ENCODE data around the gene RPL22L1. TPM values are rescaled to one million over a fixed set of nuclear protein-coding genes. Genes with fewer than 3 reads are reported as not detected.
A peak's percentile ranks its signal among the peaks of the same experiment; 100 is the strongest.

Gene RPL22L1
- total and polyA plus RNA-seq, 2 of the 4 experiments (the other 2 are of a cell fraction): 37.1 to 92.0 TPM

DNA sequence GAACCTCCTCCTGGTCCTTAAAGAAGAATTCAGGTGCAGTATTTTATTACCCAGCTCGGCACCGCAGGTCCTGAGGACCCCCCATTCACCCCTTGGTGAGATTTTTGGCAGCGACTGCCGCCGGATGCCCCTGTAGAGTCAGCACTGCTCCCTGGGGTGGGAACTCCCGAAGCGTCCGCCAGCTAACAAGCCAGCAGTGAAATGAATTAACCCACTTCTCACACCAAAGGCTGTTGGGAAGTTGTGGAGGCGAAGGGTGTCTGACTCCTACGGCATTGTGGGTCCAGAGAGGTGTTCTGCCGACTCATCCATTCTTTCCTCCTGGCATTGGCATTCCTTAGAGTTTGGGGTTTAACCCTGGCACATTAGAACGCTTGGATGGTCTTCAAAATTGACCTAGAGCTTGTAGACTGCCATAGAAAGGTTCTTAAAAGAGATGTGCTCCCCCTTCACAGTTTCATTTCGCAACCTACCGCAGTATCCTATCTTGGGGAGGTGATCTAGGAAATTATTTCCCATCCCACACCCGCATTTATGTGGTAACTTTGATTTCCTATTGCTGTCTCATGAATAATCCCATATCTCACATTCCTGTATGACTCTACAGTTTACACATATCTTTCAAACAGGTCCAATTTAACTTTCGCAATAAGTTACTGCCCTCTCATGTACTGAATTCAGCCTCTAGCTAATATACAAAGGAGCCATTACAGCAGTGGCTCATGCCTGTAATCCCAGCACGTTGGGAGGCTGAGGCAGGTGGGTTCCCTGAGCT is 39.3 kb upstream of the RPL22L1 start:
- no TSS peak for BruUV-seq (replicated peaks)
- Histone ChIP-seq H3K56ac (ENCODE audit: extremely low read depth, insufficient read depth, low read length) (no peak overlapping the region; the same call in 1 of the 2 replicates), H3K4me3 (ENCODE audit: insufficient read depth, low read depth, low read length) (no peak overlapping the region), H3K36me3 (ENCODE audit: control insufficient read depth, insufficient read depth, low read length) (no peaks in the 10 kb centered on the region), H2BK15ac (ENCODE audit: low read depth, low read length) (peak overlapping the region; percentile 59), H3K4ac (ENCODE audit: low read depth, low read length) (peak overlapping the region; percentile 85), H3K9me1 (ENCODE audit: insufficient read depth, low read length) (0 out of 2 replicates have a peak, but pooled peaks cover 3% of the 10 kb centered on the region), H2BK20ac (ENCODE audit: low read depth, low read length) (peak overlapping the region; percentile 89), H3K27me3 (ENCODE audit: control insufficient read depth, insufficient read depth, low read length) (no peaks in the 10 kb centered on the region), H2AK5ac (ENCODE audit: low read depth, low read length) (peak overlapping the region; percentile 85), H4K91ac (ENCODE audit: insufficient read depth, low read depth, low read length) (0 out of 2 replicates have a peak overlapping the region, but pooled peaks have one; percentile 63), H2BK5ac (ENCODE audit: low read depth, low read length, poor library complexity, severe bottlenecking) (peak overlapping the region; percentile 92), H3K27ac (ENCODE audit: insufficient read depth, low read length) (peak overlapping the region; percentile 81), H2AK9ac (replicated peaks; ENCODE audit: low read depth, low read length, poor library complexity) (peak overlapping the region; percentile 79), H3K9me3 (ENCODE audit: control insufficient read depth, insufficient read depth, low read length) (peaks cover 7% of the 10 kb centered on the region), H3K79me1 (ENCODE audit: low read depth in 1 of 2, low read length in 2 of 2) (peaks cover 9 to 12% of the 10 kb centered on the region in 2 experiments), H3K4me2 (ENCODE audit: low read depth, low read length) (peak overlapping the region; percentile 29; the same call in 1 of the 2 replicates), H3K23ac (ENCODE audit: low read depth, low read length) (peak overlapping the region; percentile 54; the same call in 1 of the 2 replicates), H3K4me1 (ENCODE audit: control insufficient read depth, insufficient read depth, low read length) (peaks cover 7% of the 10 kb centered on the region), H2AFZ (replicated peaks; ENCODE audit: low read length, poor library complexity) (peak overlapping the region; percentile 93), H3K9ac (ENCODE audit: low read depth, low read length) (no peak overlapping the region), H4K5ac (ENCODE audit: low read depth, low read length) (peak overlapping the region; percentile 31), H4K8ac (ENCODE audit: low read depth in 2 of 2, low read length in 2 of 2) (peak overlapping the region; percentile 57 to 88), H3K18ac (ENCODE audit: low read depth, low read length) (peak overlapping the region; percentile 68), H3K14ac (replicated peaks; ENCODE audit: low read depth, low read length) (peak overlapping the region; percentile 46; the same call in 1 of the 2 replicates), H2BK120ac (ENCODE audit: low read depth, low read length) (peak overlapping the region; percentile 90), H4K20me1 (ENCODE audit: insufficient read depth, low read length) (peaks cover 3% of the 10 kb centered on the region; the same call in 1 of the 2 replicates)
- DNase-seq: peak; percentile 97
- peak; percentile 36 for ATAC-seq (ENCODE audit: low read depth)
- CTCF ChIA-PET: interaction anchor here (0.6 to 1.0 kb wide), 2 partner anchors 44 to 514 kb away, joined by 3 read pairs; no protein-coding TSS in a partner anchor
- 20% methylated on average over 1 of the region's 17 CpGs; no CpG with 5 or more reads in 1 of the 2 experiments for WGBS, 2 experiments (ENCODE audit: extremely low coverage in 2 of 2, insufficient read length in 1 of 2)
- intact Hi-C loops (cut with micrococcal nuclease): loop anchor here (2.0 to 5.0 kb wide), 2 partner anchors 39 to 497 kb away; partner anchors contain the start of gene RPL22L1
- POLR2A ChIA-PET (ENCODE audit: unreplicated experiment): no interaction called here
- dilution Hi-C loops (cut with HindIII; ENCODE audit: low sequenced_read_pairs, unreplicated experiment): no loop called here
- in situ Hi-C loops (cut with MboI; ENCODE audit: low sequenced_read_pairs): no loop called here
- TF ChIP-seq, protein P1, sequence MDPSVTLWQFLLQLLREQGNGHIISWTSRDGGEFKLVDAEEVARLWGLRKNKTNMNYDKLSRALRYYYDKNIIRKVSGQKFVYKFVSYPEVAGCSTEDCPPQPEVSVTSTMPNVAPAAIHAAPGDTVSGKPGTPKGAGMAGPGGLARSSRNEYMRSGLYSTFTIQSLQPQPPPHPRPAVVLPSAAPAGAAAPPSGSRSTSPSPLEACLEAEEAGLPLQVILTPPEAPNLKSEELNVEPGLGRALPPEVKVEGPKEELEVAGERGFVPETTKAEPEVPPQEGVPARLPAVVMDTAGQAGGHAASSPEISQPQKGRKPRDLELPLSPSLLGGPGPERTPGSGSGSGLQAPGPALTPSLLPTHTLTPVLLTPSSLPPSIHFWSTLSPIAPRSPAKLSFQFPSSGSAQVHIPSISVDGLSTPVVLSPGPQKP (IDR thresholded peaks at IDR 0.05; ENCODE audit: borderline replicate concordance, low read depth, low read length): no peak
- TF ChIP-seq CHD1 (IDR thresholded peaks at IDR 0.05; ENCODE audit: low read depth, low read length) (no peak), CEBPB (IDR thresholded peaks at IDR 0.05; ENCODE audit: low read depth, low read length) (peak; percentile 98), SMC3 (IDR thresholded peaks at IDR 0.05; ENCODE audit: low read depth, low read length) (no peak), RAD21 (IDR thresholded peaks at IDR 0.05; ENCODE audit: low read length) (no peak), FOS (IDR thresholded peaks at IDR 0.05; ENCODE audit: low read depth, low read length) (peak; percentile 89), MAZ (IDR thresholded peaks at IDR 0.05; ENCODE audit: borderline replicate concordance, low read depth, low read length) (no peak), POLR2A (IDR thresholded peaks at IDR 0.05; ENCODE audit: low read depth, low read length) (no peak), RFX5 (IDR thresholded peaks at IDR 0.05; ENCODE audit: low read depth, low read length) (no peak), MXI1 (IDR thresholded peaks at IDR 0.05; ENCODE audit: borderline replicate concordance, low read depth, low read length) (no peak), MAFK (IDR thresholded peaks at IDR 0.05; ENCODE audit: low read depth, low read length) (peak; percentile 51)
- TF ChIP-seq, protein P2, sequence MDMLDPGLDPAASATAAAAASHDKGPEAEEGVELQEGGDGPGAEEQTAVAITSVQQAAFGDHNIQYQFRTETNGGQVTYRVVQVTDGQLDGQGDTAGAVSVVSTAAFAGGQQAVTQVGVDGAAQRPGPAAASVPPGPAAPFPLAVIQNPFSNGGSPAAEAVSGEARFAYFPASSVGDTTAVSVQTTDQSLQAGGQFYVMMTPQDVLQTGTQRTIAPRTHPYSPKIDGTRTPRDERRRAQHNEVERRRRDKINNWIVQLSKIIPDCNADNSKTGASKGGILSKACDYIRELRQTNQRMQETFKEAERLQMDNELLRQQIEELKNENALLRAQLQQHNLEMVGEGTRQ (IDR thresholded peaks at IDR 0.05; ENCODE audit: low read depth, low read length): no peak
- TF ChIP-seq, protein P3, sequence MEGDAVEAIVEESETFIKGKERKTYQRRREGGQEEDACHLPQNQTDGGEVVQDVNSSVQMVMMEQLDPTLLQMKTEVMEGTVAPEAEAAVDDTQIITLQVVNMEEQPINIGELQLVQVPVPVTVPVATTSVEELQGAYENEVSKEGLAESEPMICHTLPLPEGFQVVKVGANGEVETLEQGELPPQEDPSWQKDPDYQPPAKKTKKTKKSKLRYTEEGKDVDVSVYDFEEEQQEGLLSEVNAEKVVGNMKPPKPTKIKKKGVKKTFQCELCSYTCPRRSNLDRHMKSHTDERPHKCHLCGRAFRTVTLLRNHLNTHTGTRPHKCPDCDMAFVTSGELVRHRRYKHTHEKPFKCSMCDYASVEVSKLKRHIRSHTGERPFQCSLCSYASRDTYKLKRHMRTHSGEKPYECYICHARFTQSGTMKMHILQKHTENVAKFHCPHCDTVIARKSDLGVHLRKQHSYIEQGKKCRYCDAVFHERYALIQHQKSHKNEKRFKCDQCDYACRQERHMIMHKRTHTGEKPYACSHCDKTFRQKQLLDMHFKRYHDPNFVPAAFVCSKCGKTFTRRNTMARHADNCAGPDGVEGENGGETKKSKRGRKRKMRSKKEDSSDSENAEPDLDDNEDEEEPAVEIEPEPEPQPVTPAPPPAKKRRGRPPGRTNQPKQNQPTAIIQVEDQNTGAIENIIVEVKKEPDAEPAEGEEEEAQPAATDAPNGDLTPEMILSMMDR (conservative IDR thresholded peaks at IDR 0.05; ENCODE audit: low read depth, low read length): no peak
